Measurements from ENCODE around the gene SUPT4H1.
"Not testable (repeated sequence)": the region's sequence is repeated elsewhere in the genome, so short reads cannot be mapped to it uniquely, and the experiment has no call there.

The SUPT4H1 gene

GRCh38 chr17:58362368-58363014, 10.5 kb upstream of the SUPT4H1 start:
- no peak for DNase-seq

GRCh38 chr17:58360296-58361063, 8.5 kb upstream of the SUPT4H1 start:
- DNase-seq, result no peak

- no peak for DNase-seq
Measured at GRCh38 chr17:58358408-58359172, 6.6 kb upstream of the SUPT4H1 start.

GRCh38 chr17:58357312-58358297, 5.6 kb upstream of the SUPT4H1 start:
- DNase-seq, result no peak

GRCh38 chr17:58356231-58356630, 4.2 kb upstream of the SUPT4H1 start:
- DNase-seq, result no peak

GRCh38 chr17:58354541-58355216, 2.7 kb upstream of the SUPT4H1 start:
- no peak for DNase-seq

- no peak for DNase-seq
Measured at GRCh38 chr17:58353389-58353825, 1.4 kb upstream of the SUPT4H1 start.

- no peak for DNase-seq
Measured at GRCh38 chr17:58352596-58353388, 791 bp upstream of the SUPT4H1 start.

GRCh38 chr17:58351182-58351581, 819 bp downstream of the SUPT4H1 start:
- no peak for DNase-seq

GRCh38 chr17:58348038-58348437, 4.0 kb downstream of the SUPT4H1 start:
- DNase-seq, result no peak

GRCh38 chr17:58345500-58345899, 6.5 kb downstream of the SUPT4H1 start:
- no peak for DNase-seq

GRCh38 chr17:58344791-58345157, 7.2 kb downstream of the SUPT4H1 start:
- no peak for DNase-seq

- no peak for DNase-seq
Measured at GRCh38 chr17:58344047-58344790, 7.8 kb downstream of the SUPT4H1 start.

GRCh38 chr17:58343131-58343530, 8.9 kb downstream of the SUPT4H1 start:
- no peak for DNase-seq

GRCh38 chr17:58341861-58342475, 10.0 kb downstream of the SUPT4H1 start:
- no peak for DNase-seq

- DNase-seq, result not testable (repeated sequence)
Measured at GRCh38 chr17:58341136-58341860, 10.7 kb downstream of the SUPT4H1 start.

GRCh38 chr17:58340405-58340876, 11.6 kb downstream of the SUPT4H1 start:
- DNase-seq, result no peak

- DNase-seq, result no peak
Measured at GRCh38 chr17:58339755-58340404, 12.1 kb downstream of the SUPT4H1 start.
